Gastroesophageal sphincter (tissue), 3 donors: ENCODE measurements around the gene SETD7.

Experiments used
- EP300 ChIP-seq: sonication (generic); formaldehyde crosslinking; IDR thresholded peaks from one replicate; pipeline ENCODE4 v1.6.1; 2017; ENCODE audit warnings: antibody characterized with exemption, mild to moderate bottlenecking
- POLR2A ChIP-seq, 2 donors: fragments of 450-650 bp; IDR thresholded peaks; one replicate each; pipeline ENCODE4 v1.6.1; 2017; ENCODE audit warnings: antibody characterized with exemption in 2 of 2, mild to moderate bottlenecking in 2 of 2, moderate library complexity in 1 of 2
- POLR2AphosphoS5 ChIP-seq: sonication (generic); formaldehyde crosslinking; IDR thresholded peaks from one replicate; pipeline ENCODE4 v1.6.1; 2017; ENCODE audit warnings: antibody characterized with exemption
- TF ChIP-seq, protein P1 (sequence below), 4 experiments: fragments of 200-600 bp in 2 of 4; fragments of 450-650 bp in 2 of 4; sonication (generic) in 1 of 4; IDR thresholded peaks; one replicate each; pipeline ENCODE4 v1.5.1; 2017 to 2019; ENCODE audit warnings: antibody characterized with exemption in 4 of 4, mild to moderate bottlenecking in 2 of 4, moderate library complexity in 2 of 4

DNA sequence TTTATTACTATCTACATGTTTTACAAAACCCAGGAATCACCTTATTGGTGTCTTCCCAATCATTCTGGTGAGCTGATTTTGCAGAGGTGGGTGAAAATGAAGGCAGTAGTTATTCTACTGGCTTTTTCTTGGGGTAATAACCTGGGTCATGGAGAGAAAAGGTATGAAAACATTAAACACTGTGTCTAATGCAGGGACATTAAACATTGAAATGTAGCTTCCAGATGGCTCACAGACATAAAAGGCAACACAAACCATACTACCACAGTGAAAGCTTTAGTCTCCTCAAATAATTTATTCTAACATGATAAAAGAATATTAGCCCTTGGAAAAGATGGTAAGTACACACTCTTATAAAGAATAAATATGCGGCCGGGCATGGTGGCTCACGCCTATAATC is 8.0 kb downstream of the SETD7 start:
- TF ChIP-seq, protein P1, sequence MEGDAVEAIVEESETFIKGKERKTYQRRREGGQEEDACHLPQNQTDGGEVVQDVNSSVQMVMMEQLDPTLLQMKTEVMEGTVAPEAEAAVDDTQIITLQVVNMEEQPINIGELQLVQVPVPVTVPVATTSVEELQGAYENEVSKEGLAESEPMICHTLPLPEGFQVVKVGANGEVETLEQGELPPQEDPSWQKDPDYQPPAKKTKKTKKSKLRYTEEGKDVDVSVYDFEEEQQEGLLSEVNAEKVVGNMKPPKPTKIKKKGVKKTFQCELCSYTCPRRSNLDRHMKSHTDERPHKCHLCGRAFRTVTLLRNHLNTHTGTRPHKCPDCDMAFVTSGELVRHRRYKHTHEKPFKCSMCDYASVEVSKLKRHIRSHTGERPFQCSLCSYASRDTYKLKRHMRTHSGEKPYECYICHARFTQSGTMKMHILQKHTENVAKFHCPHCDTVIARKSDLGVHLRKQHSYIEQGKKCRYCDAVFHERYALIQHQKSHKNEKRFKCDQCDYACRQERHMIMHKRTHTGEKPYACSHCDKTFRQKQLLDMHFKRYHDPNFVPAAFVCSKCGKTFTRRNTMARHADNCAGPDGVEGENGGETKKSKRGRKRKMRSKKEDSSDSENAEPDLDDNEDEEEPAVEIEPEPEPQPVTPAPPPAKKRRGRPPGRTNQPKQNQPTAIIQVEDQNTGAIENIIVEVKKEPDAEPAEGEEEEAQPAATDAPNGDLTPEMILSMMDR (IDR thresholded peaks at IDR 0.05) = no peak
- TF ChIP-seq EP300 (no peak), POLR2A (IDR thresholded peaks at IDR 0.05) (no peak), POLR2AphosphoS5 (no peak)
